GM23338 (cell line): ENCODE measurements around the gene ICE1. TPM values are rescaled to one million over a fixed set of nuclear protein-coding genes. Genes with fewer than 3 reads are reported as not detected.

Experiments used
- ATAC-seq: fragments of 200-7000 bp; cut with Tn5 transposase; 3 replicates; pipeline ENCODE4 v1.9.1; 2020
- DNase-seq: peaks from one replicate; pipeline ENCODE4 v3.0.0-alpha.2; 2015; ENCODE audit warnings: low spot score
- H2AFZ ChIP-seq: fragments of 200-600 bp; sonication (generic); 2 replicates; pipeline ENCODE4 v1.8.0; 2016; ENCODE audit warnings: antibody characterized with exemption, mild to moderate bottlenecking, moderate library complexity
- H3F3A ChIP-seq: fragments of 200-600 bp; sonication (generic); replicated peaks from 2 replicates; pipeline ENCODE4 v1.8.0; 2017; ENCODE audit warnings: antibody characterized with exemption, mixed run types, low read depth
- H3K27ac ChIP-seq: fragments of 200-600 bp; sonication (generic); 2 replicates; pipeline ENCODE4 v1.6.1; 2016; ENCODE audit warnings: low read depth
- H3K27me3 ChIP-seq: fragments of 200-600 bp; sonication (generic); 2 replicates; pipeline ENCODE4 v1.8.0; 2016; ENCODE audit warnings: mild to moderate bottlenecking, mixed run types, moderate library complexity; ENCODE audit not compliant: insufficient read depth
- H3K36me3 ChIP-seq: fragments of 200-600 bp; sonication (generic); 2 replicates; pipeline ENCODE4 v1.8.0; 2016; ENCODE audit warnings: mild to moderate bottlenecking; ENCODE audit not compliant: insufficient read depth
- H3K4me1 ChIP-seq: fragments of 200-600 bp; sonication (generic); 2 replicates; pipeline ENCODE4 v1.8.0; 2016; ENCODE audit warnings: mild to moderate bottlenecking, moderate library complexity; ENCODE audit not compliant: insufficient read depth
- H3K4me2 ChIP-seq: fragments of 200-600 bp; sonication (generic); 2 replicates; pipeline ENCODE4 v1.7.1; 2017; ENCODE audit warnings: mixed run types
- H3K4me3 ChIP-seq: fragments of 200-600 bp; sonication (generic); 2 replicates; pipeline ENCODE4 v1.6.1; 2016; ENCODE audit warnings: mixed run types
- H3K79me2 ChIP-seq: fragments of 200-600 bp; sonication (generic); replicated peaks from 2 replicates; pipeline ENCODE4 v1.8.0; 2017; ENCODE audit warnings: mild to moderate bottlenecking; ENCODE audit not compliant: insufficient read depth
- H3K9me2 ChIP-seq: fragments of 200-600 bp; sonication (generic); 2 replicates; pipeline ENCODE4 v1.8.0; 2017; ENCODE audit not compliant: insufficient read depth
- H4K20me1 ChIP-seq: fragments of 200-600 bp; sonication (generic); replicated peaks from 2 replicates; pipeline ENCODE4 v1.8.0; 2017; ENCODE audit warnings: mild to moderate bottlenecking; ENCODE audit not compliant: insufficient read depth
- H3K27ac Mint-ChIP-seq: 2 replicates; pipeline ENCODE4 v1.8.0; 2020; ENCODE audit warnings: inconsistent platforms, mild to moderate bottlenecking, moderate library complexity, mixed read lengths
- H3K27me3 Mint-ChIP-seq: 3 replicates; pipeline ENCODE4 v1.8.0; 2022; ENCODE audit warnings: low read depth, mild to moderate bottlenecking, moderate library complexity, mixed read lengths, inconsistent platforms; ENCODE audit not compliant: insufficient read depth, poor library complexity
- H3K36me3 Mint-ChIP-seq: 3 replicates; pipeline ENCODE4 v1.8.0; 2021; ENCODE audit warnings: low read depth, mild to moderate bottlenecking, inconsistent platforms, moderate library complexity, mixed read lengths
- H3K4me1 Mint-ChIP-seq: 3 replicates; pipeline ENCODE4 v1.8.0; 2020; ENCODE audit warnings: mild to moderate bottlenecking, inconsistent platforms, mixed read lengths
- H3K4me3 Mint-ChIP-seq: 3 replicates; pipeline ENCODE4 v1.8.0; 2021; ENCODE audit warnings: moderate library complexity, mild to moderate bottlenecking, inconsistent platforms, mixed read lengths
- H3K9me3 Mint-ChIP-seq: 3 replicates; pipeline ENCODE4 v1.8.0; 2020; ENCODE audit warnings: moderate library complexity, mild to moderate bottlenecking, inconsistent platforms, mixed read lengths
- CREB1 ChIP-seq: fragments of 250-450 bp; sonication (Bioruptor Pico); IDR thresholded peaks from 2 replicates; pipeline ENCODE4 v1.5.0; 2020; ENCODE audit warnings: low read depth, mild to moderate bottlenecking, moderate library complexity
- EZH2 ChIP-seq: fragments of 200-600 bp; sonication (generic); IDR thresholded peaks from one replicate; pipeline ENCODE4 v1.8.0; 2017; ENCODE audit warnings: antibody characterized with exemption, mild to moderate bottlenecking, low read depth; ENCODE audit not compliant: unreplicated experiment
- EZH2phosphoT487 ChIP-seq: fragments of 200-600 bp; sonication (generic); IDR thresholded peaks from one replicate; pipeline ENCODE4 v1.8.1; 2018; ENCODE audit warnings: antibody characterized with exemption; ENCODE audit not compliant: unreplicated experiment
- JUNB ChIP-seq: IDR thresholded peaks from one replicate; pipeline ENCODE4 v1.6.1; 2016; ENCODE audit warnings: antibody characterized with exemption; ENCODE audit not compliant: unreplicated experiment
- ZNF331 ChIP-seq: fragments of 250-450 bp; sonication (Bioruptor Pico); IDR thresholded peaks from 2 replicates; pipeline ENCODE4 v1.5.0; 2020; ENCODE audit warnings: low read depth, mild to moderate bottlenecking, moderate library complexity
- polyA plus RNA-seq: library from polyadenylated mRNA; unstranded; fragments of >200 nt; fragmentation: Nextera tagmentation; extraction: Ambion mirVana; gene quantifications from 2 replicates; pipeline ENCODE4 v1.2.1, GENCODE V29; 2016
- total RNA-seq: library from RNA; depleted of rRNA; stranded (reverse); fragments of >200 nt; shearing (Covaris generic); gene quantifications from 2 replicates; pipeline ENCODE4 v1.2.3, GENCODE V29; 2014
- TF ChIP-seq, protein P1 (sequence below): IDR thresholded peaks from one replicate; pipeline ENCODE4 v1.6.1; 2018; ENCODE audit warnings: antibody characterized with exemption; ENCODE audit not compliant: unreplicated experiment
- TF ChIP-seq, protein P2 (sequence below): fragments of 250-450 bp; sonication (Bioruptor Pico); IDR thresholded peaks from 2 replicates; pipeline ENCODE4 v1.5.0; 2020; ENCODE audit warnings: mild to moderate bottlenecking, moderate library complexity

The ICE1 gene
- total and polyA plus RNA-seq, 2 experiments from 2014 or later, result 59.5 to 65.1 TPM

DNA sequence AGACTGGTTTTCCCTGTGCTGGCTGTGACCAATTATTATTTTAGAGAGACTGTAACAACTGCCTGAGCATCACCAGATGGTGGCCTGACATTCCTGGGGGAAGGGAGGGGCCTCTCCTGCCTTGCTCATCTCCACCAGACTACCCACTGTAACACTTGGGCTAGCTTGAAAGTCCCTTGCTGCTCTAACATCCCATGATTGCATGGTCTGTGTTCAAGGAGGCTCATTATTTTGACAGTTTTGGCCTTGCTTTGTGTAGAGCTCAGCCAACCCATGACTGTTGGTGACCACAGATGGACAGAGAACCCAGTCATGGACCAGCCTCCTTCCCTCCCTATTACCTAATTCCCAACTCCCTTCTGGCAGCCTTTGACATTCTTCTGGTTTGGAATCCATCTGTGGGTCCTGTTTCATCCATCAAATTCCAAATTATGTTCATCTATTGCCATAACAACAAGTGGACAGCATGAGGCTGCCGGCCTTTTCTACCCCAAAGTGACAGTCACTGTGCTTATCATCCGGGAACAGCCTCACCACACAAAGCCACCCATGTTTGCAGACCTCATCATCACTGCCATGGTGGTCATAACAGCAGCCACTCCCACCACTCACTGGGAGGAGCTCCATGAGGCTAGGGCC lies 49.0 kb upstream of the ICE1 start:
- H3K9me2 ChIP-seq, result peaks cover 25% of the 10 kb centered on the region; the same call in 1 of the 2 replicates
- H3K27ac Mint-ChIP-seq, result no peak overlapping the region
- no peak overlapping the region for H3K4me2 ChIP-seq
- peaks cover 29% of the 10 kb centered on the region for H3K9me3 Mint-ChIP-seq
- ATAC-seq (no peak), DNase-seq (no peak)
- no peaks in the 10 kb centered on the region for H4K20me1 ChIP-seq
- H3K4me3 Mint-ChIP-seq, result no peak overlapping the region
- H3K36me3 Mint-ChIP-seq, result peaks cover 18% of the 10 kb centered on the region
- H3K4me1 ChIP-seq, result no peaks in the 10 kb centered on the region; the same call in 1 of the 2 replicates
- TF ChIP-seq ZNF331 (CRISPR knock-in tag) (no peak), EZH2 (no peak), EZH2phosphoT487 (no peak), JUNB (no peak), CREB1 (CRISPR knock-in tag) (no peak)
- TF ChIP-seq, protein P1, sequence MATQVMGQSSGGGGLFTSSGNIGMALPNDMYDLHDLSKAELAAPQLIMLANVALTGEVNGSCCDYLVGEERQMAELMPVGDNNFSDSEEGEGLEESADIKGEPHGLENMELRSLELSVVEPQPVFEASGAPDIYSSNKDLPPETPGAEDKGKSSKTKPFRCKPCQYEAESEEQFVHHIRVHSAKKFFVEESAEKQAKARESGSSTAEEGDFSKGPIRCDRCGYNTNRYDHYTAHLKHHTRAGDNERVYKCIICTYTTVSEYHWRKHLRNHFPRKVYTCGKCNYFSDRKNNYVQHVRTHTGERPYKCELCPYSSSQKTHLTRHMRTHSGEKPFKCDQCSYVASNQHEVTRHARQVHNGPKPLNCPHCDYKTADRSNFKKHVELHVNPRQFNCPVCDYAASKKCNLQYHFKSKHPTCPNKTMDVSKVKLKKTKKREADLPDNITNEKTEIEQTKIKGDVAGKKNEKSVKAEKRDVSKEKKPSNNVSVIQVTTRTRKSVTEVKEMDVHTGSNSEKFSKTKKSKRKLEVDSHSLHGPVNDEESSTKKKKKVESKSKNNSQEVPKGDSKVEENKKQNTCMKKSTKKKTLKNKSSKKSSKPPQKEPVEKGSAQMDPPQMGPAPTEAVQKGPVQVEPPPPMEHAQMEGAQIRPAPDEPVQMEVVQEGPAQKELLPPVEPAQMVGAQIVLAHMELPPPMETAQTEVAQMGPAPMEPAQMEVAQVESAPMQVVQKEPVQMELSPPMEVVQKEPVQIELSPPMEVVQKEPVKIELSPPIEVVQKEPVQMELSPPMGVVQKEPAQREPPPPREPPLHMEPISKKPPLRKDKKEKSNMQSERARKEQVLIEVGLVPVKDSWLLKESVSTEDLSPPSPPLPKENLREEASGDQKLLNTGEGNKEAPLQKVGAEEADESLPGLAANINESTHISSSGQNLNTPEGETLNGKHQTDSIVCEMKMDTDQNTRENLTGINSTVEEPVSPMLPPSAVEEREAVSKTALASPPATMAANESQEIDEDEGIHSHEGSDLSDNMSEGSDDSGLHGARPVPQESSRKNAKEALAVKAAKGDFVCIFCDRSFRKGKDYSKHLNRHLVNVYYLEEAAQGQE, result no peak
- TF ChIP-seq, protein P2, sequence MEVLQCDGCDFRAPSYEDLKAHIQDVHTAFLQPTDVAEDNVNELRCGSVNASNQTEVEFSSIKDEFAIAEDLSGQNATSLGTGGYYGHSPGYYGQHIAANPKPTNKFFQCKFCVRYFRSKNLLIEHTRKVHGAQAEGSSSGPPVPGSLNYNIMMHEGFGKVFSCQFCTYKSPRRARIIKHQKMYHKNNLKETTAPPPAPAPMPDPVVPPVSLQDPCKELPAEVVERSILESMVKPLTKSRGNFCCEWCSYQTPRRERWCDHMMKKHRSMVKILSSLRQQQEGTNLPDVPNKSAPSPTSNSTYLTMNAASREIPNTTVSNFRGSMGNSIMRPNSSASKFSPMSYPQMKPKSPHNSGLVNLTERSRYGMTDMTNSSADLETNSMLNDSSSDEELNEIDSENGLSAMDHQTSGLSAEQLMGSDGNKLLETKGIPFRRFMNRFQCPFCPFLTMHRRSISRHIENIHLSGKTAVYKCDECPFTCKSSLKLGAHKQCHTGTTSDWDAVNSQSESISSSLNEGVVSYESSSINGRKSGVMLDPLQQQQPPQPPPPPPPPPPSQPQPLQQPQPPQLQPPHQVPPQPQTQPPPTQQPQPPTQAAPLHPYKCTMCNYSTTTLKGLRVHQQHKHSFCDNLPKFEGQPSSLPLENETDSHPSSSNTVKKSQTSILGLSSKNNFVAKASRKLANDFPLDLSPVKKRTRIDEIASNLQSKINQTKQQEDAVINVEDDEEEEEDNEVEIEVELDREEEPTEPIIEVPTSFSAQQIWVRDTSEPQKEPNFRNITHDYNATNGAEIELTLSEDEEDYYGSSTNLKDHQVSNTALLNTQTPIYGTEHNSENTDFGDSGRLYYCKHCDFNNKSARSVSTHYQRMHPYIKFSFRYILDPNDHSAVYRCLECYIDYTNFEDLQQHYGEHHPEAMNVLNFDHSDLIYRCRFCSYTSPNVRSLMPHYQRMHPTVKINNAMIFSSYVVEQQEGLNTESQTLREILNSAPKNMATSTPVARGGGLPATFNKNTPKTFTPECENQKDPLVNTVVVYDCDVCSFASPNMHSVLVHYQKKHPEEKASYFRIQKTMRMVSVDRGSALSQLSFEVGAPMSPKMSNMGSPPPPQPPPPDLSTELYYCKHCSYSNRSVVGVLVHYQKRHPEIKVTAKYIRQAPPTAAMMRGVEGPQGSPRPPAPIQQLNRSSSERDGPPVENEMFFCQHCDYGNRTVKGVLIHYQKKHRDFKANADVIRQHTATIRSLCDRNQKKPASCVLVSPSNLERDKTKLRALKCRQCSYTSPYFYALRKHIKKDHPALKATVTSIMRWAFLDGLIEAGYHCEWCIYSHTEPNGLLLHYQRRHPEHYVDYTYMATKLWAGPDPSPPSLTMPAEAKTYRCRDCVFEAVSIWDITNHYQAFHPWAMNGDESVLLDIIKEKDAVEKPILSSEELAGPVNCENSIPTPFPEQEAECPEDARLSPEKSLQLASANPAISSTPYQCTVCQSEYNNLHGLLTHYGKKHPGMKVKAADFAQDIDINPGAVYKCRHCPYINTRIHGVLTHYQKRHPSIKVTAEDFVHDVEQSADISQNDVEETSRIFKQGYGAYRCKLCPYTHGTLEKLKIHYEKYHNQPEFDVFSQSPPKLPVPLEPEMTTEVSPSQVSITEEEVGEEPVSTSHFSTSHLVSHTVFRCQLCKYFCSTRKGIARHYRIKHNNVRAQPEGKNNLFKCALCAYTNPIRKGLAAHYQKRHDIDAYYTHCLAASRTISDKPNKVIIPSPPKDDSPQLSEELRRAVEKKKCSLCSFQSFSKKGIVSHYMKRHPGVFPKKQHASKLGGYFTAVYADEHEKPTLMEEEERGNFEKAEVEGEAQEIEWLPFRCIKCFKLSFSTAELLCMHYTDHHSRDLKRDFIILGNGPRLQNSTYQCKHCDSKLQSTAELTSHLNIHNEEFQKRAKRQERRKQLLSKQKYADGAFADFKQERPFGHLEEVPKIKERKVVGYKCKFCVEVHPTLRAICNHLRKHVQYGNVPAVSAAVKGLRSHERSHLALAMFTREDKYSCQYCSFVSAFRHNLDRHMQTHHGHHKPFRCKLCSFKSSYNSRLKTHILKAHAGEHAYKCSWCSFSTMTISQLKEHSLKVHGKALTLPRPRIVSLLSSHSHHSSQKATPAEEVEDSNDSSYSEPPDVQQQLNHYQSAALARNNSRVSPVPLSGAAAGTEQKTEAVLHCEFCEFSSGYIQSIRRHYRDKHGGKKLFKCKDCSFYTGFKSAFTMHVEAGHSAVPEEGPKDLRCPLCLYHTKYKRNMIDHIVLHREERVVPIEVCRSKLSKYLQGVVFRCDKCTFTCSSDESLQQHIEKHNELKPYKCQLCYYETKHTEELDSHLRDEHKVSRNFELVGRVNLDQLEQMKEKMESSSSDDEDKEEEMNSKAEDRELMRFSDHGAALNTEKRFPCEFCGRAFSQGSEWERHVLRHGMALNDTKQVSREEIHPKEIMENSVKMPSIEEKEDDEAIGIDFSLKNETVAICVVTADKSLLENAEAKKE (CRISPR knock-in tag), result no peak
- H3K36me3 ChIP-seq, result no peaks in the 10 kb centered on the region
- no peaks in the 10 kb centered on the region for H3F3A ChIP-seq
- no peaks in the 10 kb centered on the region for H3K79me2 ChIP-seq
- H3K4me3 ChIP-seq, result no peak overlapping the region
- no peak overlapping the region for H2AFZ ChIP-seq
- peaks cover 22% of the 10 kb centered on the region for H3K4me1 Mint-ChIP-seq
- H3K27me3 Mint-ChIP-seq, result peaks cover 8% of the 10 kb centered on the region
- no peak overlapping the region for H3K27ac ChIP-seq
- H3K27me3 ChIP-seq, result no peaks in the 10 kb centered on the region
